OCI-LY1 (cell line): ENCODE data around the gene DYRK1A.

Source experiments
- H2AFZ ChIP-seq: fragments of 200-600 bp; sonication (generic), shearing (Covaris generic); 2 replicates; pipeline ENCODE4 v1.6.0; 2014; ENCODE audit warnings: antibody characterized with exemption, mild to moderate bottlenecking, low read length
- H3F3A ChIP-seq: fragments of 200-600 bp; sonication (generic), shearing (Covaris generic); 2 replicates; pipeline ENCODE4 v1.6.0; 2014; ENCODE audit warnings: mild to moderate bottlenecking, antibody characterized with exemption, low read length, moderate library complexity; ENCODE audit not compliant: insufficient read depth
- H3K27ac ChIP-seq: fragments of 200-600 bp; sonication (generic); 2 replicates; pipeline ENCODE4 v1.5.1; 2014; ENCODE audit warnings: low read length, mixed run types, mild to moderate bottlenecking, low read depth; ENCODE audit not compliant: poor library complexity, severe bottlenecking
- H3K27me3 ChIP-seq: fragments of 200-600 bp; sonication (generic); 2 replicates; pipeline ENCODE4 v1.6.0; 2014; ENCODE audit warnings: antibody characterized with exemption, mild to moderate bottlenecking, low read length, moderate library complexity; ENCODE audit not compliant: insufficient read depth
- H3K36me3 ChIP-seq: fragments of 200-600 bp; sonication (generic); 2 replicates; pipeline ENCODE4 v1.6.1; 2014; ENCODE audit warnings: mild to moderate bottlenecking, antibody characterized with exemption, low read length, moderate library complexity, mixed read lengths; ENCODE audit not compliant: insufficient read depth
- H3K4me1 ChIP-seq: fragments of 200-600 bp; sonication (generic); 2 replicates; pipeline ENCODE4 v1.5.1; 2014; ENCODE audit warnings: mild to moderate bottlenecking, low read length, moderate library complexity; ENCODE audit not compliant: insufficient read depth, severe bottlenecking
- H3K4me2 ChIP-seq: fragments of 200-600 bp; sonication (generic), shearing (Covaris generic); 2 replicates; pipeline ENCODE4 v1.6.1; 2014; ENCODE audit warnings: low read length
- H3K4me3 ChIP-seq: fragments of 200-600 bp; sonication (generic); 2 replicates; pipeline ENCODE4 v1.5.1; 2014; ENCODE audit warnings: low read length, low read depth, mild to moderate bottlenecking, mixed read lengths; ENCODE audit not compliant: poor library complexity, severe bottlenecking
- H3K79me2 ChIP-seq: fragments of 200-600 bp; shearing (Covaris generic); 2 replicates; pipeline ENCODE4 v1.6.1; 2016; ENCODE audit warnings: mixed run types, low read length, mixed read lengths; ENCODE audit not compliant: insufficient read depth
- H3K9ac ChIP-seq: fragments of 200-600 bp; sonication (generic), shearing (Covaris generic); 2 replicates; pipeline ENCODE4 v1.6.1; 2014; ENCODE audit warnings: mild to moderate bottlenecking, low read length, mixed read lengths
- H3K9me2 ChIP-seq: fragments of 200-600 bp; sonication (generic), shearing (Covaris generic); 2 replicates; pipeline ENCODE4 v1.6.1; 2014; ENCODE audit warnings: low read depth, mild to moderate bottlenecking, low read length, mixed read lengths
- H3K9me3 ChIP-seq: fragments of 200-600 bp; shearing (Covaris generic); 2 replicates; pipeline ENCODE4 v1.6.1; 2014; ENCODE audit warnings: low read length, mixed read lengths
- H4K20me1 ChIP-seq: fragments of 200-600 bp; sonication (generic), shearing (Covaris generic); 2 replicates; pipeline ENCODE4 v1.6.0; 2016; ENCODE audit warnings: mild to moderate bottlenecking, low read length; ENCODE audit not compliant: insufficient read depth
- EZH2 ChIP-seq: fragments of 200-600 bp; sonication (generic), shearing (Covaris generic); IDR thresholded peaks from 2 replicates; pipeline ENCODE4 v1.8.0; 2017; ENCODE audit warnings: borderline replicate concordance, mixed run types, mild to moderate bottlenecking, antibody characterized with exemption, low read length, moderate library complexity, mixed read lengths
- TF ChIP-seq, protein P1 (sequence below): fragments of 200-600 bp; sonication (generic), shearing (Covaris generic); IDR thresholded peaks from 2 replicates; pipeline ENCODE4 v1.5.1; 2017; ENCODE audit warnings: mild to moderate bottlenecking, antibody characterized with exemption, low read length, moderate library complexity, mixed read lengths

DYRK1A gene

DNA sequence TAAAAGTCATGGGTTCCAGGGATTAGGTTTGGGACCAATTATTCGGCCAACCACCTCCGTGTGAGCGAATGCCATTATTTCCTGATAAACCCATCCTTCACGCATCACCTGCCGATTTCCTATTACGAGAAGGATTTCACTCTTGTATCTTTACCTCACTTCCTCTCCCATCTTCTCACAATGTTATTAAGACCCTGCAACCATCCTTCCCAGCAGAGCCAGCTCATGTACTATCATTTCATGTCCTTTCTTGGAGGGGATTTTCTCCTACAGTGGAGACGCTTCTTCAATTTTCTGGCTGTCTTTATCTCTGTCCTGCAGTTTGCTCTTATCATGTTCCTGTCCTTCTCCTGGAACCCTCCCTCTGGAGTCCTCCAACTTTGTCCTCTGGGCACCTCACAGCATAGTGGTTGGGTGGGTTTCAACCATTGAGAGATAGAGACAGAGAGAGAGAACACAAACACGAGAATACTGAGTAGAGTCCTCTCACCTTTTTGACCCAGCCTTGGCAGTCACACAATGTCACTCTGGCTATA is 192.2 kb downstream of the DYRK1A start:
- Histone ChIP-seq H3K9ac (no peak overlapping the region), H3K9me3 (no peaks in the 10 kb centered on the region), H4K20me1 (no peaks in the 10 kb centered on the region), H3K4me3 (no peak overlapping the region), H3K79me2 (no peaks in the 10 kb centered on the region), H3K36me3 (no peaks in the 10 kb centered on the region), H3K27ac (no peak overlapping the region), H3K4me1 (peaks cover 7% of the 10 kb centered on the region), H2AFZ (no peak overlapping the region), H3K4me2 (no peak overlapping the region), H3F3A (no peaks in the 10 kb centered on the region), H3K9me2 (no peaks in the 10 kb centered on the region), H3K27me3 (no peaks in the 10 kb centered on the region)
- no peak for TF ChIP-seq EZH2
- TF ChIP-seq, protein P1, sequence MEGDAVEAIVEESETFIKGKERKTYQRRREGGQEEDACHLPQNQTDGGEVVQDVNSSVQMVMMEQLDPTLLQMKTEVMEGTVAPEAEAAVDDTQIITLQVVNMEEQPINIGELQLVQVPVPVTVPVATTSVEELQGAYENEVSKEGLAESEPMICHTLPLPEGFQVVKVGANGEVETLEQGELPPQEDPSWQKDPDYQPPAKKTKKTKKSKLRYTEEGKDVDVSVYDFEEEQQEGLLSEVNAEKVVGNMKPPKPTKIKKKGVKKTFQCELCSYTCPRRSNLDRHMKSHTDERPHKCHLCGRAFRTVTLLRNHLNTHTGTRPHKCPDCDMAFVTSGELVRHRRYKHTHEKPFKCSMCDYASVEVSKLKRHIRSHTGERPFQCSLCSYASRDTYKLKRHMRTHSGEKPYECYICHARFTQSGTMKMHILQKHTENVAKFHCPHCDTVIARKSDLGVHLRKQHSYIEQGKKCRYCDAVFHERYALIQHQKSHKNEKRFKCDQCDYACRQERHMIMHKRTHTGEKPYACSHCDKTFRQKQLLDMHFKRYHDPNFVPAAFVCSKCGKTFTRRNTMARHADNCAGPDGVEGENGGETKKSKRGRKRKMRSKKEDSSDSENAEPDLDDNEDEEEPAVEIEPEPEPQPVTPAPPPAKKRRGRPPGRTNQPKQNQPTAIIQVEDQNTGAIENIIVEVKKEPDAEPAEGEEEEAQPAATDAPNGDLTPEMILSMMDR = no peak

DNA sequence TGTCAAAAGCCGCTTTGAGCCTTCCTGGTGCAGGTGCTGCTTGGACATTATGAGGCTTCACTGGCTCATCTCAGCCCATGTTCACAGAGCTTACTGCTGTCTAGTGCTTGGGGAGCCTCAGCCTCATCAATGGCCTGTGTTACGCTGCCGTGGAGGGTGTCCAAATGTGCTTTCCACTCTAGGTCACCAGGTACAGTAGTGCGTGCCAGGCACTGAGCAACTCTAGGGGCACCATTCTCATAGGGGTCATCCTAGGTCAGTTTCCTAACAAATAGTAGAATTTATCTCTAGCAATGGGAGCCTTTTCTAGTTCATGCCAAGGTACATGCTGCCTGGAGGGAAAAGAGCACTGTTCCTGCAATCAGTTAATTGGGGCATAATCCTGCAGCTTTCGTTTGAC is 193.8 kb downstream of the DYRK1A start:
- TF ChIP-seq, protein P1 = no peak
- TF ChIP-seq EZH2 = no peak
- Histone ChIP-seq H4K20me1 (no peaks in the 10 kb centered on the region), H3K4me1 (peaks cover 15% of the 10 kb centered on the region), H3K9me3 (no peaks in the 10 kb centered on the region), H2AFZ (no peak overlapping the region), H3K9ac (no peak overlapping the region), H3K27me3 (no peaks in the 10 kb centered on the region), H3F3A (no peaks in the 10 kb centered on the region), H3K36me3 (no peaks in the 10 kb centered on the region), H3K4me2 (no peak overlapping the region), H3K4me3 (no peak overlapping the region), H3K27ac (no peak overlapping the region), H3K79me2 (no peaks in the 10 kb centered on the region), H3K9me2 (no peaks in the 10 kb centered on the region)

DNA sequence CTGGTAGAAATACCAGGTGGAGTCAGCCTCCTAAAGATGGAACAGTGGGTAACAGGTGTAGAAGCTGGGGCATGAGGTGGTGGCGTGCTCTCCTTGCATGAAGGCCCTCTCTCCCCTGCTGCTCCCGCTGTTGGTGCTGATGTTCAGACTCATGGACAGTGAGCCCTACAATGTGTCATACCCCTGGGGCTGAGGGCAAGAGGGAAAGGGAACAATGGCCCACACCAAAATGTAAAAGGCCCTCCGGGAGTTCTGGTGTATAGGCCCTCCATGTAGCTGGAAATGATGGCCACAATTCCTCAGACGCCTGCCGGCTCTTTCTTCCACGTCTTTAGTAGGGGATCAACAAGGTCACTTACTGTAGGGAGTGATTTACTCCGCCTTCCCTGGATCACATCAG is 194.9 kb downstream of the DYRK1A start:
- Histone ChIP-seq H2AFZ (no peak overlapping the region), H3K36me3 (no peaks in the 10 kb centered on the region), H3K79me2 (no peaks in the 10 kb centered on the region), H3F3A (no peaks in the 10 kb centered on the region), H3K9me2 (no peaks in the 10 kb centered on the region), H3K4me1 (peaks cover 15% of the 10 kb centered on the region), H3K4me3 (no peak overlapping the region), H3K27me3 (no peaks in the 10 kb centered on the region), H3K9me3 (no peaks in the 10 kb centered on the region), H3K9ac (no peak overlapping the region), H4K20me1 (no peaks in the 10 kb centered on the region), H3K4me2 (no peak overlapping the region), H3K27ac (no peak overlapping the region)
- TF ChIP-seq EZH2 = no peak
- TF ChIP-seq, protein P1 = no peak
